GM06990 (cell line): ENCODE measurements around the gene TRIM7.

Source experiments
- DNase-seq: peaks from one replicate; pipeline ENCODE4 v3.0.0-alpha.2; 2011; ENCODE audit not compliant: insufficient read length; ENCODE audit errors: extremely low read depth
- H3K27me3 ChIP-seq: replicated peaks from 2 replicates; pipeline ENCODE4 v1.6.0; 2011; ENCODE audit warnings: low read length; ENCODE audit not compliant: control insufficient read depth, insufficient read depth
- H3K36me3 ChIP-seq: 2 replicates; pipeline ENCODE4 v1.5.1; 2011; ENCODE audit warnings: low read length; ENCODE audit not compliant: control insufficient read depth, insufficient read depth
- H3K4me3 ChIP-seq: replicated peaks from 2 replicates; pipeline ENCODE4 v1.5.1; 2011; ENCODE audit warnings: low read depth, mild to moderate bottlenecking, control low read depth, low read length
- TF ChIP-seq, protein P1 (sequence below): IDR thresholded peaks from 2 replicates; pipeline ENCODE4 v1.5.1; 2011; ENCODE audit warnings: low read length, control low read depth, mild to moderate bottlenecking, inconsistent platforms; ENCODE audit not compliant: insufficient read depth, poor library complexity, severe bottlenecking

TRIM7 gene

DNA sequence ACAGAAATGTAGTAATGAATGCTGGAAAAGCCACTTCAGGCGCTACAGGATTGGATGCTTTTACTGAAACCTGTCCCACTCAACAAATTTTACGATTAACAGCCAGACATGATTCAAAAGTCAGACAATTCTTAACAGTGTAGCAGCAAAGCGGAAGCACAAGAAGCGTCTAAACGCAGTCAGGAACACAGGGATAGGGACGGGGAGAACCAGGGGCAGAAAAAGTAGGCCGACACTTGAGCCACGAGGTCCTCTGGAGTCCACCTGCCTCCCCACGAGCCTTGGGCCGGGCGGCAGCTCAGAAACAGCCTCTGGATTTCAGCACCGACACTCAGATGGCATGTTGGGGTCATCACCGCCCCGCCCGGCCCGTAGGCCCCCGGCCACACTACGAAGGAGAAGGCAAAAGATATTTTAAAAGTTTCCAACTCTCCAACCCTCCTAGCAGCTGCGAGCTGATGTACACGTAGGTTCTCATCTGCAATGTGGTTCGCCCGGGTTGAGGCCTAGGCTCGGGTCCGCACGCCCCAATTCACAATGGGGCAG is 38.1 kb upstream of the TRIM7 start:
- H3K27me3 ChIP-seq: no peaks in the 10 kb centered on the region
- H3K4me3 ChIP-seq: peak overlapping the region; percentile 98
- DNase-seq: no peak
- peaks cover 33% of the 10 kb centered on the region for H3K36me3 ChIP-seq
- TF ChIP-seq, protein P1, sequence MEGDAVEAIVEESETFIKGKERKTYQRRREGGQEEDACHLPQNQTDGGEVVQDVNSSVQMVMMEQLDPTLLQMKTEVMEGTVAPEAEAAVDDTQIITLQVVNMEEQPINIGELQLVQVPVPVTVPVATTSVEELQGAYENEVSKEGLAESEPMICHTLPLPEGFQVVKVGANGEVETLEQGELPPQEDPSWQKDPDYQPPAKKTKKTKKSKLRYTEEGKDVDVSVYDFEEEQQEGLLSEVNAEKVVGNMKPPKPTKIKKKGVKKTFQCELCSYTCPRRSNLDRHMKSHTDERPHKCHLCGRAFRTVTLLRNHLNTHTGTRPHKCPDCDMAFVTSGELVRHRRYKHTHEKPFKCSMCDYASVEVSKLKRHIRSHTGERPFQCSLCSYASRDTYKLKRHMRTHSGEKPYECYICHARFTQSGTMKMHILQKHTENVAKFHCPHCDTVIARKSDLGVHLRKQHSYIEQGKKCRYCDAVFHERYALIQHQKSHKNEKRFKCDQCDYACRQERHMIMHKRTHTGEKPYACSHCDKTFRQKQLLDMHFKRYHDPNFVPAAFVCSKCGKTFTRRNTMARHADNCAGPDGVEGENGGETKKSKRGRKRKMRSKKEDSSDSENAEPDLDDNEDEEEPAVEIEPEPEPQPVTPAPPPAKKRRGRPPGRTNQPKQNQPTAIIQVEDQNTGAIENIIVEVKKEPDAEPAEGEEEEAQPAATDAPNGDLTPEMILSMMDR: no peak

DNA sequence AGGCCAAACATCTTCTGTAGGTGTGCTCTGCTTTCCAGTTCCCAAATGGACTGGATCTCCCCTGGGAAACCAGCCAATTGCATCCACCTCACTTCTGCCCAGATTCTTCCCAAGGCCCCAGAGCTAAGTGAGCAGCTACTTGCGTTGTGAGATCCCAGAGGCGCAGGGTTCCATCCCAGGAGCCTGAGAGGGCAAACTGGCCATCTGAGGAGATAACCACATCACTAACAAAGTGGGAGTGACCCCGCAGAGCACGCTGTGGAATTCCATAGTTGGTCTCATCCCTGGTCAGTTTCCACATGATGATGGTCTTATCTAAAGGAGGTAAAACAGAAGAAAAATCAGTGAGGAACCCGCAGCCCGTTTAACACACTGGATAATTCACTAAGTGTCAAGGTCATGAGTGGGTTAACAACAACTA is 37.0 kb upstream of the TRIM7 start:
- peaks cover 43% of the 10 kb centered on the region for H3K36me3 ChIP-seq
- TF ChIP-seq, protein P1: no peak
- DNase-seq: no peak

DNA sequence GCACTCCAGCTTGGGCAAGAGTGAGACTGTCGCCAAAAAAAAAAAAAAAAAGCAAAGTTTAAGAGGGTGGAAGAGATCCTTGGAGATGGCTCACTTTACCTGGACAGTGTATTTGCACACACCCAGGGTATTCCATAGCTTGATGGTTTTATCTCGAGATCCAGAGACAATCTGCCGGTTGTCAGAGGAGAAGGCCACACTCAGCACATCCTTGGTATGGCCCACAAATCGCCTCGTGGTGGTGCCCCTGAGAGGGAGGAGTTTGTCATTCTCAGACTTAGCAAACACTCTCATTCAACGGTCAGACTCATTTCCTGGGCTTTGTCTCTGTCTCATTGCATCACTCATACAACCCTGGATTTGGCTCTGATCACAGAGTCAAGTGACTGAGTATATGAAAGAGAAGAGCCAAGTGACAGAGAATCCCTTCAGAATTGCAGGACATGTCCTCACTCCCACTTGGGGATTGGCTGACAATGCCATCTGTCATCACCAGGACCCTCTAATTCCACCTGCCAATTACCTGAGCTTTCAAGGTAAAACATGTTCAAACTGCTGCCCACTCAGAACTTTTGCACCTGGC is 36.5 kb upstream of the TRIM7 start:
- Histone ChIP-seq H3K4me3 (peak overlapping the region; percentile 98), H3K27me3 (no peaks in the 10 kb centered on the region), H3K36me3 (peaks cover 47% of the 10 kb centered on the region)
- TF ChIP-seq, protein P1: no peak
- DNase-seq: peak; percentile 50

More for the DNA sequence above, 37.0 kb upstream of the TRIM7 start:
- H3K4me3 ChIP-seq: peak overlapping the region; percentile 98
- no peaks in the 10 kb centered on the region for H3K27me3 ChIP-seq

DNA sequence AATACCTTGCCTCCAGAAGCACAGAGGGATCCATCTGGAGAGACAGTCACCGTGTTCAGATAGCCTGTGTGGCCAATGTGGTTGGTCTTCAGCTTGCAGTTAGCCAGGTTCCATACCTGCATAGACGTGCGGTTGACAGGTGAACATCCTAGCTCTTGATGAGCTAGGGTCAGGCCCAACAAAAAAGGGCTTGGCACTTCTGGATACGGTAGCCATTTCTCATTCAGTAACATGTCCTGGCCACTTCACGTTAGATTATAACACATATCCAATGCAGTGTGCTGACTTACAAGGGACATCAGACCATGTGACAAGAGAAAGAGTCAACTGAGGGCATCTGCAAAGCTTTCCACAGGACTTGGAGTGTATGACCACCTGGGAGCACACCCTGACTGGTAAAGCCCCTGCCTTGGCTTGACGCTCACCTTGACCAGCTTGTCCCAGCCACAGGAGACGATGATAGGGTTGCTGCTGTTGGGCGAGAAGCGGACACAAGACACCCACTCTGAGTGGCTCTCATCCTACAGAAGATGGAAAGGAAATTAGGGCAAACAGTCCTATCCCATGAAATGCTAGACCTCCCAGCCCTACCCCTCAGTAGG is 34.2 kb upstream of the TRIM7 start:
- no peaks in the 10 kb centered on the region for H3K27me3 ChIP-seq
- no peak overlapping the region for H3K4me3 ChIP-seq
- DNase-seq: no peak
- H3K36me3 ChIP-seq: peaks cover 51% of the 10 kb centered on the region
- TF ChIP-seq, protein P1: no peak

DNA sequence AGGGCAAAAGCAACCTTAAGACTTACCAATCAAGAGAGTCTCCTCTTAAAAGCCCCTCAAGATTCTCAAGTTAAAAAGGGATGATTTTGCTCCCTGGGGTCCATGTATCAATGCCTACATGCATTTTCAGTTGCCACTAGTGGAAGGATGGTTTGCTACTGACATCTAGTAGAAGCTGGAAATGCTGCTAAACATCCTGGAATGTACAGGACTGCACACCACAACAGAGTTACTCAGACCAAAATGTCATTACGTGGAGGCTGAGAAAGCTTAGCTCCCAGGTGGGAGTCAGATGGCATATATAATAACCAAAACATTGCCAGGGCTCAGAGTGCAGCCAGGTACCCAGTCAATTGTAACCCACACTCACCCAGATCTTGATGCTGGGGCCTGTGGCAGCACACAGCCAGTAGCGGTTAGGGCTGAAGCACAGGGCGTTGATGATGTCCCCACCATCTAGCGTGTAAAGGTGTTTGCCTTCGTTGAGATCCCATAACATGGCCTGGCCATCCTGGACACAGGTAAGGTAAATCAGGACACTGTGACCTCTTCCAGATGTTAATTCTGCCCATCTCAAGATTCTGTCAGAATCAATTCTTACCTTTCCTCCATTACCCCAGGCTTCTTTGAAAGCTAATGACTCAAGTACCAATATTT is 32.9 kb upstream of the TRIM7 start:
- Histone ChIP-seq H3K27me3 (no peaks in the 10 kb centered on the region), H3K4me3 (no peak overlapping the region), H3K36me3 (peaks cover 58% of the 10 kb centered on the region)
- TF ChIP-seq, protein P1: no peak
- no peak for DNase-seq
